Activated gamma-delta T cell treated with anti-CD3 and anti-CD28 coated beads, Interleukin-2, amount 50 U/mL, for 16 hours (primary cell): ENCODE measurements around the gene ZAP70.
"Not testable (repeated sequence)": the region's sequence is repeated elsewhere in the genome, so short reads cannot be mapped to it uniquely, and the experiment has no call there.

Experiments
- DNase-seq: peaks from one replicate; pipeline ENCODE4 v3.0.0-alpha.2; 2020; ENCODE audit warnings: low read depth

The ZAP70 gene

DNA sequence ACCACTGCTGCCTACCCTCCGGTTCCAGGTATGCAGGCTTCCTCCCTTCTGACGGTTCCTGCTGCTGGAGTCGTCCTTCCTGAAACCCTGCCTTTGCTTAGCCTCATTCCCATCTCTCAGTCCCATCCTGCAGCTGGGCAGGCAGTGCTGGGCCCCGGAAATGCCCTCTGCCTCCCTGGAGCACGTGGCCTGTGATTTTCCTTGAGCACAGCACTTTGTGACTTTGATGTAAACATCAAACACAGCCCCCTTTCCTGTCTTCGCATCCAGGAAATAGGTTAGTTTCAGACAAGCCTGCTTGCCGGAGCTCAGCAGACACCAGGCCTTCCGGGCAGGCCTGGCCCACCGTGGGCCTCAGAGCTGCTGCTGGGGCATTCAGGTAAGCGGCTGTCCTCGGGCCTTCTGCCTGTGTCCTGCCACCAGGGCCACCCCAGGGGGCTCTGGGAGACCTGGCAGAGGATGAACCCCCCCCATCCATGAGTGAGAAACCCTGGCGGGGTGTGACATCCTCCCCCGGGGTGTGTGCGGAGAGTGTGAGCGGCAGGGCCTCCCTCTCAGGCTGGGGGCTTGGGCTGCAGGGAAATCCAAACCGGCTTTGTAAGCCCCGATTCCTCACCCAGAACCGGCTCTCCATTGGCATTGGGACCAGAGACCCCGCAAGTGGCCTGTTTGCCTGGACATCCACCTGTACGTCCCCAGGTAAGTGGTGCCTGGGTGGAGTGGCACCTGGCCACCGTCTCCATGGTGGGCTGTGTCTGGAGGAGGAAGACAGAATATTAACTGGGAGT lies at the start of gene ZAP70:
Gene ZAP70 (plus strand): TSS at position 281 of the 788 bp plus-strand sequence. CDS start 10,461 bp downstream, outside the sequence.
- DNase-seq, result peak; percentile 51

- DNase-seq, result no peak
Observed at GRCh38 chr2:97663626-97663961, 49.8 kb upstream of the ZAP70 start.

DNA sequence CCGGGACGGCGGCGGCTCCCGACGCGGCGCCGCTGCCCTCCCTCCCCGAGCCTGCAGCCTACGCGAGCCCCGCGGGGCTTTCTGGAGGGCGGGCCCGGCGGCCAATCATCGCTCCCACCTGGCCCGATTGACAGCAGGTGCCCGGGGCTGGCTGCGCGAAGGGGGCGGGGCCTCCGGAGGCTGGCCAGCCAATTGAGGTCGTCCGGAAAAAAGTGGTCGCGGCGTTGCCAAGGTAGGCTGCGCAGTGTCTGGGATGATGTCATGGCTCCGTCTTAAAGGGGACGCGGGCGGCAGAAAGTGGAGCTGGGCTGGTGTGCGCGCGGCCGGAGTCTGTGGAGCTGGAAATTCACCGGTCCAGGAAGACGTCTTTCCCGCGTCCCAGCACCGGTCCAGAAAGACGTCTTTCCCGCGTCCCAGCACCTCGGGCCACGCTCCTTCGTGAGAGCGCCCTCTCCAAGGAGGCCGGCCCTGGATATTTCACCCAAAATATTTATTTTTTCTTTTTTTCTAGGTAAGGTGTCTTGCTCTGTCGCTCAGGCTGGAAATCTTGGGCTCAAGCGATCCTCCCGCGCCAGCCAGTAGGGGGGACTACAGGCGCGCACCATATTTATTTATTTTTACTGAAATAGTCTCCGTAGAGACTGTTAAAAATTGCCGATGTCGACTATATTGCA lies 49.3 kb upstream of the ZAP70 start, which contains the start of gene ACTR1B:
Gene ACTR1B (minus strand): TSS at position 83 of the 674 bp plus-strand sequence. CDS start 154 bp downstream, outside the sequence.
- DNase-seq, result peak; percentile 96

- no peak for DNase-seq
Observed at GRCh38 chr2:97664636-97664970, 48.8 kb upstream of the ZAP70 start.

DNA sequence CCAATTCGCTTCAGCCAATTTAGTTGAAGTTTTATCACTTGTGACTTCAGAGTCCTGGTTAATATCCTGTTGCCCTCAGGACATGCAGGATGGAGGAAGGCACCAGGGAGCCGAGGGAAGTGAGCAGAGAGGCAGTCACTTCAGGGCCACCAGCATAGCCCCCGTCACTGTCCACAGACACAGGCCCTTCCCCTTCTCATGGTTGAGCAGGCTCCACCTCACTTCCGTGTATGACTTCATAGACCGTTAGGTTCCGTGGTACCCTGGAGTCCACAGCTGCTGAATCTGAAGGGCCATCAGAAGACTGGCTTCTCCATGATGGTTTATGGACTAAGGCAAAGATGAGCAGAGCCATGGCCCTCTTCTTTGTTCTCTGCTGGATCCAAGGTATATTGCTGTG lies 43.9 kb upstream of the ZAP70 start, which contains the start of gene C2orf92:
Gene C2orf92 (plus strand): TSS at position 266 of the 400 bp plus-strand sequence. CDS start 76 bp downstream, at position 342.
- DNase-seq, result no peak

- DNase-seq, result no peak
Observed at GRCh38 chr2:97670471-97670870, 42.9 kb upstream of the ZAP70 start.

DNA sequence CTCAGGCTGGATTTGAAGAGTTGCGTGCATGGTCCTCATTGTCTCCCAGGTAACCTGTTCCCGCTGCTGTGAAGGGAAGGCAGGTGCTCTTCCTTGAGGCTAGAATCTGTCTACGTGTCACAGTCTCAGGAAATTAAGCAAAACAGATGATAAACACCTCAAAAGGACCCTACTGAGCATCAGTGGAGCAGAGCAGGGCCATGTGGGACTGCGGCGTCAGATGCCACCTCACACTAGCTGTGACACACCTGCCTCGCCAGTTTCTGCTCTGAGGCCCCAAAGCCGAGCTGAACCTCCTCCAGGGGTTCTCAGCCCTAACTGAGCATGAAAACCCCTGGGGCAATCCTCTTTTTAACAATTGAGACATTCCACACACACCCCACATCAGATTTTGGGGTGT lies 41.9 kb upstream of the ZAP70 start:
- DNase-seq, result no peak

GRCh38 chr2:97672606-97673140 lies 40.7 kb upstream of the ZAP70 start:
- not testable (repeated sequence) for DNase-seq

DNA sequence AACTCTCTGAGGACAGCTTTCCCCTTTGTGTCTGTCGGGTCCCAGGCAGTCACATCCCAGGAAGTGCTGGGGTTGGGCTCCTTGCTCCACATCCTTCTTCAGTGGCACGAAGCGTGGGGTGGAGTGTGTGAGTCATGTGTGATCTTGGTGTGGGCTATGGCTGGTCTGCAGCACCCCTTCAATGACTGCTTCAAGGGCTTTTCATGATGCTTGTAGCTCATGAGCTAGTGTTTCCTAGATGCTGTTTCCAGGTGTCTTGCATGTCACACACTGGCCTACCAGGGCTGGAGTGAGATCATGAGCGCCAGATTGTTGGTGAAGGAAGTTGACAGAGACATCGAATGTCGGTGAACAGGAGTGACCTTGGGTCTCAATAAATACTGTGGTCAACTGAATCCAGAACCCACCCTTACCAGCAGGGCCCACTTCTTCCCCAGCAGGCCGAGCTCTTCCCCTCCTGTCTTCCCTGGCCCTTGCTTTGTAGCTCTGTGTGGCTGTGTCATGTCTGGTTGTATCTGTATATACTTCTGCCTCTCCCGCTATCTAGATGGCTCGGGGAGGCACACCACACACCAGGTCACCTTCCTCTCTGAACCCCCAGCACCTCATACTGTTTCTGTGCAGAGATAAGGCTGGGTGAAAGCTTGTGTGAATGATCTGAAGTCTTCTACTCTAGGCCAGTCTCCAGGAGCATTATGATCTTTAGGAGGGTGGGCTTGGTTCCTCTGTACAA lies 40.0 kb upstream of the ZAP70 start:
- no peak for DNase-seq

DNA sequence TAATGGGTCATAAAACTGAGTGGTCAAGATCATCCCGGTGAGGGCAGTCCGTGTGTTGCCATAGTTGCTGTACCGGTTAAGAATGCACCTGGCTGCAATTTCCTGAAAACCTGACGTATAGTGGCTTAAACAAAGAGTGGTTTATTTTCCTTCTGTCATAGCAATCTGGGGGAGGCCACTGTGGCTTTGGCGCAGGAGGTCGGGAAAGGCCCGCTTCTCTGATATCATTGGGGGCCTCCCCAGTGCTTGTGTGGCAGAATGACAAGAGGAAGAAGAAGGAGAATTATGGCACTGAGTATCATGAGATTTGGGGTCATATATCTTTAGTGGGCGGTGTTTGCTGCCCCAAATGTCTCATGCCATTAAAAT lies 39.5 kb upstream of the ZAP70 start:
- no peak for DNase-seq

- DNase-seq, result no peak
Observed at GRCh38 chr2:97675430-97676113, 37.8 kb upstream of the ZAP70 start.

GRCh38 chr2:97676620-97677019 lies 36.8 kb upstream of the ZAP70 start:
- no peak for DNase-seq

DNA sequence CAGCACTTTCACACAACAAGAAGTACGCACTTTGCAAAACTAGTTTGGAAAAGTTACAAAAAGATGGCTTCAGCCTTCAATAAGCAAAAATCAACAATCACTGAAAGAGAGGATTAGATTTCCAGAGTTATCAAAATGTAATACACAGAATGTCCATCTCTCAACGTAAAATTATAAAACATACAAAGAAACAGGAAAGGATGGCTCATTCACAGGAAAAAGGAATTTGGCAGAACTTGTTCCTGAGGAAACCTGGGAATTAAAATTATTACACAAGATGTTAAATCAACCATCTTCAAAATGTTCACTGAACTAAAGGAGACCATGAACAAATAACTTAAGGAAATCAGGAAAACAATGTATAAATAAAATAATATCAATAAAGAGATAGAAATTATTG lies 35.9 kb upstream of the ZAP70 start:
- no peak for DNase-seq

DNA sequence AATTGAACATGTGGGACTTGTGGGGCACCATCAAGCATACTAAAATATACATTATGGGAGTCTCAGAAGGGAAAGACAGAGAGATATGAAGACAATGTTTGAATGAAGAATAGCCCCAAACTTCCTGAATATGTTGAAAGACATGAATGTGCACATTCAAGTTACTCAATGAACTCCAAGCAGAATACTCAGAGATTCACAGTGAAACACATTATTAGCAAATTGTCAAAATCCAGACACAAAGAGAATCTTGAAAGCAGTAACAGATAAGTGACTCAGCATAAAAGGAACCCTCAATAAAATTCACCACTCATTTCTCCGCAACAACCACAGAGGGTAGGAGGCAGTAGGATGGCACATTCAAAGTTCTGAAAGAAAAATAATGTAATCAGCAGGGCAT lies 35.1 kb upstream of the ZAP70 start:
- DNase-seq, result no peak

DNA sequence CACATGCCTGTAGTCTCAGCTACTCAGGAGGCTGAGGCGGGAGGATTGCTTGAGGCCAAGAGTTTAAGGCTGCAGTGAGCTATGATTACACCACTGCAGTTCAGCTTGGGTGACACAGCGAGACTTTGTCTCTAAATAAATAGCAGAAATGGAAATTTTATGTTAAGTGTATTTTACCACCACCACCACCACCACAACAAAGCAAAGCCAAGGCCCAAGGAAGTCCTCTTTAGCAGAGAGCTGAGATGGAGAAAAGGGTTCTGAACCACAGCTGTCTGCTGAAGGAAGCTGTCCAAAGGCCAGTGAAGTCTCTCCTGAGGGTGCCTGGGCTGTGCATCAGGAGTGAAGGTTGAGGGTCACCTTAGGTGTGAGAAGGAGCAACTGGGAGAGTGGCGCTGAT lies 26.1 kb upstream of the ZAP70 start:
- DNase-seq, result not testable (repeated sequence)

DNA sequence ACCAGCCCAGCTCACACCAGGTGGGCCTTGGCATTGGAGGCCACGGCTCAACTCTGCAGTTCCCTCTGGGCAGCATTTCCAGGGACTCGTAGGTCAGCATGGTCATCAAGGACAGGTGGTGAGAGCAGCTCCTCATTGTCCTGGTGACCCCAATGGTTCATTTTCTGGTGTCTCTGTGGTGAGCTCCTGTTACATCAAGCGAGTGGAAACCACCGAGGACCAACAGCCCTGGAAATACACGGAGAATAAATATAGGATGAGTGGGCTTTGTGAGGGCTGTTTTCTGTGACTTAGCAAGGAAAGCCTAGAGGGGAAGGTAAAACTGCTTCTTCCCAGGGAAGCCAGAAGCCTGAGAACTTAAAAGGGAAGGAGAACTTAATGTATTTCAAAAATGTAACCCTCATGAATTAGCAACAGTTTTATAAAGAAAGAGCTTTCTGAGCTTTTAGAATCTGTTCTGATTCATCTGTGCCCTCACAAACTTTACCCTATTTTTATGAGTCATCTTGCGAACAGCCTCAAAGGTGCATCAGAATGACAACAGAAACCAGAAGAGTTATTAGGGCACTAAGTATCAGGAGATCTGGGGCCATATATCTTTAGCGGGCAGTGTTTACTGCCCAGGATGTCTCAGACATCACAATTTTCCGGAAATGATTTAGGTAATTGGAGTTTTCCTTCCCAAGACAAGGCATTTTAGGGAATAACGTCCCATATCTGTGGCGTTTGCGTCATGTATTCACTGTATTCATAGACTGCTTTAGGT lies 25.1 kb upstream of the ZAP70 start:
- DNase-seq, result no peak

DNA sequence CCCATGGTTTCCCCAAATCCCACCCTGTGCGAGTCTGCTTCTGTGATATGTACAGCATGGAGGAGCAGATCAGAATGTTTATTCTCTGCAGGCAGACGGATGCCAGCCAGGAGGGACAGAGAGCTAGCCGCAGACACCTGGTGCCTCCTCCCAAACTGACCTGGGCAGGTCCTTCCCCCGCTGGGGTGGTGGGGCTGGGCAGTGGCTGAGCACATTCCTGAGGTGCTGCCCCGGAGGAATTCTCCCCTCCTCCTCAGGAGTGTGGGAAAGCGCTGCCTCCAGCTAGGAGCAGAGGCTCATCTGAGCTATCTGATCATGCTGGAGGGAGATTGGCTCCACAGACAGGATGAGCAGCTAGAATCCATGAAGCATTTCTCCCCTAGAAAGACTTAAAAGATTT lies 22.2 kb upstream of the ZAP70 start:
- DNase-seq, result no peak

DNA sequence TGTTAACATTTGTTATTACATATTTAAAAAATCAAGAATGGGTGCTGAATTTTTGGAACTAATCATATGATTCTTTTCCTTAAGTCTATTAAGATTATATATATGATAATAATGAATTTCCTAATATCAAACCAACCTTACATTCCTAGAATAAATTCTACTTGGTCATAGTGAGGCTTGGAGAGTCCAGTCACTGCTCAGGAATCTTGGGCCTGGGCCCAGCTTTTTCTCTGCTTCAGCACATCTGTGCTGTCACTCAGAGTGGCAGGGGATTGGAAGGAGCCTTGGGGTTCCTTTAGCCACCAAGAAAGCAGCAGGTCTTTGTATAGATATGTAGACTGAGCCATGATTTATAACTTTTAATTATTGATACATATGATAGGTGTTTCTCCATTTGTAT lies 19.9 kb upstream of the ZAP70 start:
- no peak for DNase-seq

- DNase-seq, result no peak
Observed at GRCh38 chr2:97695744-97696143, 17.6 kb upstream of the ZAP70 start.

- DNase-seq, result peak; percentile 92
Observed at GRCh38 chr2:97697252-97698235, 15.8 kb upstream of the ZAP70 start.
